Measurements from ENCODE around the gene SYTL5.

DNA sequence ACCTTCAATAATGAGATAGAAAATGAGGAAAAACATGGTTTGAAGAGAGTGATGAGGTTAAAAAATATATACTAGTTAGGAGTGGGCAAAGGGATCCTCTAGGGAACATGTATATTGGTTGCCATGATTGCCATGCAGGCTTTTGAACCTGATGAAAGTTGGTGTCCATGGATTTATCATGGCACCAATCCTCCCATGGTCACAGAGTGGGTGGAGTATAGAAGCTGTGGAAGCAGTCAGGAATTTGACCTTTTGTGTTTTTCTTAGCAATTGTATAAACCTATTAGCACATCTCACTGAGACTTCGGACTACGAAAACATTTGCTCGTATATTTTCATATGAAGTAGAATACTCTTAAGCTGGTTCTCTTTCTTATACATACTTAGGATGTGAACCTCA, 30.9 kb upstream of the SYTL5 start:
- TF ChIP-seq, protein P1, sequence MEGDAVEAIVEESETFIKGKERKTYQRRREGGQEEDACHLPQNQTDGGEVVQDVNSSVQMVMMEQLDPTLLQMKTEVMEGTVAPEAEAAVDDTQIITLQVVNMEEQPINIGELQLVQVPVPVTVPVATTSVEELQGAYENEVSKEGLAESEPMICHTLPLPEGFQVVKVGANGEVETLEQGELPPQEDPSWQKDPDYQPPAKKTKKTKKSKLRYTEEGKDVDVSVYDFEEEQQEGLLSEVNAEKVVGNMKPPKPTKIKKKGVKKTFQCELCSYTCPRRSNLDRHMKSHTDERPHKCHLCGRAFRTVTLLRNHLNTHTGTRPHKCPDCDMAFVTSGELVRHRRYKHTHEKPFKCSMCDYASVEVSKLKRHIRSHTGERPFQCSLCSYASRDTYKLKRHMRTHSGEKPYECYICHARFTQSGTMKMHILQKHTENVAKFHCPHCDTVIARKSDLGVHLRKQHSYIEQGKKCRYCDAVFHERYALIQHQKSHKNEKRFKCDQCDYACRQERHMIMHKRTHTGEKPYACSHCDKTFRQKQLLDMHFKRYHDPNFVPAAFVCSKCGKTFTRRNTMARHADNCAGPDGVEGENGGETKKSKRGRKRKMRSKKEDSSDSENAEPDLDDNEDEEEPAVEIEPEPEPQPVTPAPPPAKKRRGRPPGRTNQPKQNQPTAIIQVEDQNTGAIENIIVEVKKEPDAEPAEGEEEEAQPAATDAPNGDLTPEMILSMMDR (conservative IDR thresholded peaks at IDR 0.05; ENCODE audit: low read depth, low read length), result no peak
- TF ChIP-seq RAD21 (IDR thresholded peaks at IDR 0.05; ENCODE audit: low read length) (no peak), POLR2A (IDR thresholded peaks at IDR 0.05; ENCODE audit: low read depth, low read length) (no peak), MAFK (IDR thresholded peaks at IDR 0.05; ENCODE audit: low read depth, low read length) (no peak), RFX5 (IDR thresholded peaks at IDR 0.05; ENCODE audit: low read depth, low read length) (no peak), SMC3 (IDR thresholded peaks at IDR 0.05; ENCODE audit: low read depth, low read length) (no peak)
- TF ChIP-seq, protein P2, sequence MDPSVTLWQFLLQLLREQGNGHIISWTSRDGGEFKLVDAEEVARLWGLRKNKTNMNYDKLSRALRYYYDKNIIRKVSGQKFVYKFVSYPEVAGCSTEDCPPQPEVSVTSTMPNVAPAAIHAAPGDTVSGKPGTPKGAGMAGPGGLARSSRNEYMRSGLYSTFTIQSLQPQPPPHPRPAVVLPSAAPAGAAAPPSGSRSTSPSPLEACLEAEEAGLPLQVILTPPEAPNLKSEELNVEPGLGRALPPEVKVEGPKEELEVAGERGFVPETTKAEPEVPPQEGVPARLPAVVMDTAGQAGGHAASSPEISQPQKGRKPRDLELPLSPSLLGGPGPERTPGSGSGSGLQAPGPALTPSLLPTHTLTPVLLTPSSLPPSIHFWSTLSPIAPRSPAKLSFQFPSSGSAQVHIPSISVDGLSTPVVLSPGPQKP (IDR thresholded peaks at IDR 0.05; ENCODE audit: borderline replicate concordance, low read depth, low read length), result no peak

Measured in IMR-90 (cell line).